ENCODE measurements around the gene MRPL2. TPM values are rescaled to one million over a fixed set of nuclear protein-coding genes. Genes with fewer than 3 reads are reported as not detected.

The MRPL2 gene
- total RNA-seq, 1 donor from 2014 or later, result 14.2 TPM

DNA sequence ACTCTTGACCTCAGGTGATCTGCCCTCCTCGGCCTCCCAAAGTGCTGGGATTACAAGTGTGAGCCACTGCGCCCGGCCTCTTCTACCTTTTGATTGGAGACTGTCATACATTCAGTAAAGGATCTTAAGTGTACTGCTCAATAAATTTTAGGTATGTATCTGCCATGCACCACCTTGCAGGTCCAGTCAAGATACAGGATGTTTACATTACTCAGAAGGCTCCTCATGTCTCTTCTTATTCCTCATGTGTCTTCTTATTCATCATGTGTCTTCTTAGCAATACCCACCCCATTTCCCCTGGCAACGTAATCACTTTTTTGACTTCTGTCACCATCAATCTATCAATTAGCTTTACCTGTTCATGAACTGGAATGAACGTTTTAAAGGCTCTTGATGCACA, 53.4 kb downstream of the MRPL2 start:
- H3K27me3 ChIP-seq, result no peaks in the 10 kb centered on the region
- TF ChIP-seq POLR2A (IDR thresholded peaks at IDR 0.05), result no peak
- no peak overlapping the region for H3K4me3 ChIP-seq
- intact Hi-C loops (cut with DNase I), result no loop called here
- peaks cover 0 to 41% of the 10 kb centered on the region in 2 donors for H3K36me3 ChIP-seq
- H3K4me1 ChIP-seq, result no peaks in the 10 kb centered on the region
- no peak overlapping the region for H3K27ac ChIP-seq
- no peaks in the 10 kb centered on the region for H3K9me3 ChIP-seq
- DNase-seq (ENCODE audit: extremely low spot score in 2 of 2), result no peak

Other genes with a start within 250 kb of the MRPL2 start
- 55.7 TPM for gene RPL7L1, start 179.8 kb downstream of the MRPL2 start, total RNA-seq
- gene PTCRA, start 143.4 kb downstream of the MRPL2 start, total RNA-seq, result not detected
- 30.2 TPM for gene CNPY3, start 130.0 kb downstream of the MRPL2 start, total RNA-seq
- 1.5 TPM for gene GNMT, start 98.7 kb downstream of the MRPL2 start, total RNA-seq
- 19.6 TPM for gene PEX6, start 80.3 kb downstream of the MRPL2 start, total RNA-seq
- 26.3 TPM for gene PPP2R5D, start 74.9 kb downstream of the MRPL2 start, total RNA-seq
- gene MEA1, start 45.5 kb downstream of the MRPL2 start, total RNA-seq, result 40.3 TPM
- gene KLHDC3, start 45.2 kb downstream of the MRPL2 start, total RNA-seq, result 52.1 TPM
- gene RRP36, start 37.8 kb downstream of the MRPL2 start, total RNA-seq, result 36.6 TPM
- gene CUL7, start 5.6 kb downstream of the MRPL2 start, total RNA-seq, result 13.0 TPM
- 17.2 TPM for gene KLC4, start 197 bp upstream of the MRPL2 start, total RNA-seq
- 62.1 TPM for gene PTK7, start 16.9 kb upstream of the MRPL2 start, total RNA-seq
- 28.2 TPM for gene SRF, start 111.8 kb upstream of the MRPL2 start, total RNA-seq
- 49.1 TPM for gene CUL9, start 122.8 kb upstream of the MRPL2 start, total RNA-seq
- 61.9 TPM for gene DNPH1, start 170.0 kb upstream of the MRPL2 start, total RNA-seq
- not detected for gene TTBK1, start 184.0 kb upstream of the MRPL2 start, total RNA-seq
- gene SLC22A7, start 238.8 kb upstream of the MRPL2 start, total RNA-seq, result not detected
- not detected for gene CRIP3, start 249.4 kb upstream of the MRPL2 start, total RNA-seq

Measured in vagina (tissue), 2 donors.